ENCODE results near the gene HRH4.

HRH4 gene

GRCh38 chr18:24514439-24514838 lies 54.0 kb downstream of the HRH4 start:
- no peak for DNase-seq

DNA sequence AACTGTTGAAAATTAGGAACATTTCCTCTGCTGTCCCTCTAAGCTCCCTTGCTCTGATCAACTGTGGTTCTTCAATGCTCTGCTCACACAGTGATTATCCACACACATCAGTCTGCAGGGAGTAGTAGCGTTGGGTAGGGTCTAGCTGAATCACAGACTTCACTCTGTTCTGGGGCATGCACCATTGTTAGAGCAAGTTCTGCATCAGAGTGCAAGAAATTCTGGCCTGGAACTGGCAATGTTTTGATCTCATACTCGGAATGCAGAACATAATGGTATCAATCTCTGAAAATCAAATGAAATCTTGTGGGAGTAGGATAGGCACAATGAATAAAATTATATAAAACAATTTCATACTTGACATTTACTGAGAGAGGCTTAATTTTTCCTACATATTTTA lies 55.3 kb downstream of the HRH4 start:
- no peak for DNase-seq

- no peak for DNase-seq
Observed at GRCh38 chr18:24516261-24516660, 55.8 kb downstream of the HRH4 start.

DNA sequence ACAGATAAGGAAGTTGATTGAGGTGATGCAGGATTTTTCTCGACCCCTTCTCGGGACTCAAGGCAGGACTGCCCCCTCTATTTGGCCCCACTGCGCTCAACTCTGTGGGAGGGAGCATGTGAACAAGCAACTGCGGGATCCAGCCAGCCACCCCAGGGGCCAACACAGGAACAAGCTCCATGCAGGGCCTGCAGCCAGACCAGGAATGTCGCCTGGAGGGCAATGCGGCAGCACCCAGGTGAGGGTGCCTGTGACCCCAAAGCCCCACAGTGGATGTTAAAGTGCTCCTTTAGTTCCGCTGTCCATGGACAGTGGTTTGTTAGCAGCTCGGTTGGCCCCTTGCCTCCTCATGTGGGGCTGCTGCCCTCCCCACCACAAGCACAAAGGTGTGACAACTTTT lies 57.1 kb downstream of the HRH4 start:
- DNase-seq: no peak

DNA sequence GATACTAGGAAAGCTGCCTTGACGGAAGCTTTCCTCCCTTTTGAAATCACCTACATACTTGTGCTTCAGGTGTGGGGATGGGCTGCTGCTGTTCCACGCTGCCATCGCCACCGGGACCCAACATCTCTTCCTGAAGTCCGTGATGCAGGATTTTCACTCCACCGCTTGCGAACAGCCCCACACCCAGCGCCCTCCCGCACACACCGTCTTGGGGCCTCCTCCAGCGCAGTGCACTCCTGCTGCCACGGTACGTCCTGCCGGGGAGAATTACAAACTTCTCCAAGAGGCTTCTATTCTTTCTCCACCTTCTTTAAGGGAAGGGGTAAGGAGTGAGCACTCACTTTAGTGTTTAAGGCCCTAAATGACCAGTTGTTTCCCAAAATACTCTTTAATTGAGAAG lies 58.2 kb downstream of the HRH4 start:
- no peak for DNase-seq
